Liver (tissue), 9 donors: Measurements from ENCODE around the gene PEAR1. TPM values are rescaled to one million over a fixed set of nuclear protein-coding genes. Genes with fewer than 3 reads are reported as not detected.

Source experiments
- DNase-seq: peaks from one replicate; pipeline ENCODE4 v3.0.0-alpha.2; 2017; ENCODE audit warnings: low spot score
- H3K27ac ChIP-seq, 2 donors: one replicate each; pipeline ENCODE4 v1.7.0; 2013; ENCODE audit warnings: inconsistent platforms in 2 of 2, low read length in 2 of 2, control low read depth in 1 of 2, low read depth in 1 of 2, mild to moderate bottlenecking in 1 of 2
- H3K27me3 ChIP-seq, 4 donors: one replicate each; pipeline versions ENCODE4 v1.6.1 to v1.7.0; 2013; ENCODE audit warnings: low read length in 3 of 4, inconsistent platforms in 1 of 4, mild to moderate bottlenecking in 1 of 4, moderate library complexity in 1 of 4; ENCODE audit not compliant: control insufficient read depth in 4 of 4, insufficient read depth in 4 of 4
- H3K36me3 ChIP-seq, 4 donors: one replicate each; pipeline versions ENCODE4 v1.6.1 to v1.7.0; 2013; ENCODE audit warnings: low read length in 3 of 4, mild to moderate bottlenecking in 3 of 4, low read depth in 1 of 4, moderate library complexity in 1 of 4; ENCODE audit not compliant: control insufficient read depth in 4 of 4, insufficient read depth in 3 of 4
- H3K4me1 ChIP-seq, 4 donors: one replicate each; pipeline versions ENCODE4 v1.6.1 to v1.7.0; 2013; ENCODE audit warnings: low read length in 3 of 4, mild to moderate bottlenecking in 3 of 4, moderate library complexity in 1 of 4; ENCODE audit not compliant: control insufficient read depth in 4 of 4, insufficient read depth in 4 of 4
- H3K4me3 ChIP-seq, 3 donors: one replicate each; pipeline versions ENCODE4 v1.6.1 to v1.7.0; 2013; ENCODE audit warnings: low read length in 3 of 3, control low read depth in 1 of 3, low read depth in 1 of 3, mild to moderate bottlenecking in 1 of 3
- H3K9ac ChIP-seq, 2 donors: one replicate each; pipeline ENCODE4 v1.7.0; 2013; ENCODE audit warnings: low read length in 2 of 2, mild to moderate bottlenecking in 2 of 2, moderate library complexity in 2 of 2, control low read depth in 1 of 2, low read depth in 1 of 2
- H3K9me3 ChIP-seq, 4 donors: one replicate each; pipeline versions ENCODE4 v1.6.1 to v1.7.0; 2013; ENCODE audit warnings: low read length in 3 of 4; ENCODE audit not compliant: control insufficient read depth in 4 of 4
- ATF3 ChIP-seq: IDR thresholded peaks from 2 replicates; pipeline ENCODE4 v1.6.1; 2016; ENCODE audit warnings: antibody characterized with exemption
- CTCF ChIP-seq: fragments of 150-350 bp; IDR thresholded peaks from 2 replicates; pipeline ENCODE4 v1.5.1; 2017; ENCODE audit warnings: improper control_type of control experiment, low read depth, low read length; ENCODE audit not compliant: missing input control
- EGR1 ChIP-seq, 2 donors: IDR thresholded peaks; 2 replicates each; pipeline ENCODE4 v1.6.1; 2016 to 2018; ENCODE audit warnings: antibody characterized with exemption in 2 of 2, low read depth in 2 of 2
- FOXA1 ChIP-seq: IDR thresholded peaks from 2 replicates; pipeline ENCODE4 v1.6.1; 2016; ENCODE audit warnings: antibody characterized with exemption
- FOXA2 ChIP-seq: IDR thresholded peaks from 2 replicates; pipeline ENCODE4 v1.6.1; 2016; ENCODE audit warnings: antibody characterized with exemption
- GABPA ChIP-seq, 2 donors: IDR thresholded peaks in 1 of 2; conservative IDR thresholded peaks in 1 of 2; 2 replicates each; pipeline ENCODE4 v1.6.1; 2016; ENCODE audit warnings: antibody characterized with exemption in 2 of 2, mild to moderate bottlenecking in 1 of 2, moderate library complexity in 1 of 2
- HNF4A ChIP-seq, 2 donors: conservative IDR thresholded peaks; 2 replicates each; pipeline ENCODE4 v1.6.1; 2016; ENCODE audit warnings: antibody characterized with exemption in 2 of 2, mild to moderate bottlenecking in 2 of 2
- HNF4G ChIP-seq: IDR thresholded peaks from 2 replicates; pipeline ENCODE4 v1.6.1; 2016; ENCODE audit warnings: antibody characterized with exemption
- JUND ChIP-seq, 2 donors: IDR thresholded peaks; 2 replicates each; pipeline ENCODE4 v1.6.1; 2016; ENCODE audit warnings: antibody characterized with exemption in 2 of 2
- MAX ChIP-seq: IDR thresholded peaks from 2 replicates; pipeline ENCODE4 v1.6.1; 2016; ENCODE audit warnings: antibody characterized with exemption
- NR2F2 ChIP-seq: IDR thresholded peaks from 2 replicates; pipeline ENCODE4 v1.6.1; 2016; ENCODE audit warnings: antibody characterized with exemption
- RAD21 ChIP-seq, 2 donors: IDR thresholded peaks; 2 replicates each; pipeline ENCODE4 v1.6.1; 2016; ENCODE audit warnings: antibody characterized with exemption in 2 of 2, mild to moderate bottlenecking in 2 of 2
- REST ChIP-seq: IDR thresholded peaks from 2 replicates; pipeline ENCODE4 v1.6.1; 2016; ENCODE audit warnings: antibody characterized with exemption, mild to moderate bottlenecking
- RXRA ChIP-seq, 2 donors: IDR thresholded peaks; 2 replicates each; pipeline ENCODE4 v1.6.1; 2017 to 2018; ENCODE audit warnings: antibody characterized with exemption in 2 of 2, mild to moderate bottlenecking in 1 of 2
- SP1 ChIP-seq: IDR thresholded peaks from 2 replicates; pipeline ENCODE4 v1.6.1; 2018; ENCODE audit warnings: antibody characterized with exemption, mild to moderate bottlenecking
- TAF1 ChIP-seq: conservative IDR thresholded peaks from 2 replicates; pipeline ENCODE4 v1.6.1; 2016; ENCODE audit warnings: antibody characterized with exemption, mild to moderate bottlenecking
- YY1 ChIP-seq: IDR thresholded peaks from 2 replicates; pipeline ENCODE4 v1.6.1; 2016; ENCODE audit warnings: antibody characterized with exemption, mild to moderate bottlenecking
- ZBTB33 ChIP-seq: IDR thresholded peaks from 2 replicates; pipeline ENCODE4 v1.6.1; 2016; ENCODE audit warnings: antibody characterized with exemption
- WGBS: extraction: QIAGEN DNeasy Blood & Tissue Kit; methylation state at CpG from one replicate; pipeline ENCODE4 v1.1.7; 2013; 5-methylcytosine and 5-hydroxymethylcytosine counted together
- polyA plus RNA-seq, 2 donors: library from polyadenylated mRNA; stranded (reverse) in 1 of 2; unstranded in 1 of 2; fragments of 200-250 nt in 1 of 2; fragments of >200 nt in 1 of 2; fragmentation: Nextera tagmentation in 1 of 2; extraction: Ambion mirVana in 1 of 2; gene quantifications; one replicate each; pipeline versions ENCODE4 v1.2.1 to v1.2.3, GENCODE V29; 2013 to 2015
- total RNA-seq, 2 donors: library from RNA; depleted of rRNA; stranded (reverse); fragments of >200 nt; gene quantifications; one replicate each; pipeline ENCODE4 v1.2.3, GENCODE V29; 2014
- donor health status: healthy.
- donor health status: healthy.
- donor health status: healthy.
- donor health status: healthy.
- donor health status: healthy.

The PEAR1 gene
- total and polyA plus RNA-seq, 4 donors = 2.1 to 4.4 (median 3.1) TPM

- WGBS = 61% methylated on average over 12 of the region's 12 CpGs
- Histone ChIP-seq H3K27me3 (no peaks in the 10 kb centered on the region), H3K4me1 (peaks cover 0 to 28% (median 3%) of the 10 kb centered on the region in 4 donors), H3K9ac (no peak overlapping the region), H3K27ac (no peak overlapping the region), H3K9me3 (no peaks in the 10 kb centered on the region), H3K4me3 (no peak overlapping the region), H3K36me3 (no peaks in the 10 kb centered on the region)
- TF ChIP-seq GABPA (IDR thresholded peaks at IDR 0.05 in 1 of 2, conservative IDR thresholded peaks at IDR 0.05 in 1 of 2) (no peak), ATF3 (no peak), RXRA (IDR thresholded peaks at IDR 0.05) (no peak), HNF4A (conservative IDR thresholded peaks at IDR 0.05) (no peak), NR2F2 (no peak), JUND (IDR thresholded peaks at IDR 0.05) (no peak), FOXA1 (no peak), TAF1 (no peak), YY1 (no peak), MAX (no peak), EGR1 (IDR thresholded peaks at IDR 0.05; ENCODE audit: low read depth in 2 of 2) (no peak), SP1 (no peak), ZBTB33 (no peak), HNF4G (no peak), RAD21 (IDR thresholded peaks at IDR 0.05) (no peak), CTCF (no peak), REST (no peak), FOXA2 (no peak)
- no peak for DNase-seq
These were observed 6.6 kb downstream of the PEAR1 start for GRCh38 chr1:156899956-156900718.
